ENCODE measurements around the gene RPL11. TPM values are rescaled to one million over a fixed set of nuclear protein-coding genes. Genes with fewer than 3 reads are reported as not detected.
A peak's percentile ranks its signal among the peaks of the same experiment; 100 is the strongest.
"Not testable (repeated sequence)": the region's sequence is repeated elsewhere in the genome, so short reads cannot be mapped to it uniquely, and the experiment has no call there.

The RPL11 gene
- total RNA-seq = 1,023 TPM

- FAIRE-seq (no peak), DNase-seq (ENCODE audit: low spot score in 2 of 2) (peak; percentile 91 to 93)
Measured at GRCh38 chr1:23691499-23692307, at the start of gene RPL11. Gene RPL11, plus strand, starts transcription at chr1:23691806. Its CDS starts 18 bp downstream, at chr1:23691824.

GRCh38 chr1:23643736-23644554 is 47.7 kb upstream of the RPL11 start:
- FAIRE-seq = no peak

GRCh38 chr1:23644555-23644866 is 47.1 kb upstream of the RPL11 start:
- DNase-seq (ENCODE audit: low spot score in 2 of 2) (no peak), FAIRE-seq (no peak)

More at GRCh38 chr1:23643736-23644554, 47.7 kb upstream of the RPL11 start:
- no peak for DNase-seq (ENCODE audit: low spot score in 2 of 2)

- DNase-seq (ENCODE audit: low spot score in 2 of 2) = no peak
- no peak for FAIRE-seq
Measured at GRCh38 chr1:23645338-23645737, 46.3 kb upstream of the RPL11 start.

GRCh38 chr1:23646091-23646490 is 45.5 kb upstream of the RPL11 start:
- DNase-seq (ENCODE audit: low spot score in 2 of 2) = no peak

GRCh38 chr1:23646541-23646940 is 45.1 kb upstream of the RPL11 start:
- FAIRE-seq (no peak), DNase-seq (ENCODE audit: low spot score in 2 of 2) (no peak)

More at GRCh38 chr1:23646091-23646490, 45.5 kb upstream of the RPL11 start:
- FAIRE-seq = no peak

- DNase-seq (ENCODE audit: low spot score in 2 of 2) (no peak), FAIRE-seq (no peak)
Measured at GRCh38 chr1:23648576-23648975, 43.0 kb upstream of the RPL11 start.

- FAIRE-seq; DNase-seq (ENCODE audit: low spot score in 2 of 2): not testable (repeated sequence)
Measured at GRCh38 chr1:23649157-23649556, 42.4 kb upstream of the RPL11 start.

GRCh38 chr1:23650344-23650990 is 41.1 kb upstream of the RPL11 start:
- DNase-seq (ENCODE audit: low spot score in 2 of 2) (no peak), FAIRE-seq (no peak)

- no peak for FAIRE-seq
Measured at GRCh38 chr1:23651069-23651808, 40.4 kb upstream of the RPL11 start.

GRCh38 chr1:23657659-23658275 is 33.8 kb upstream of the RPL11 start:
- DNase-seq (ENCODE audit: low spot score in 2 of 2) (no peak), FAIRE-seq (no peak)

More at GRCh38 chr1:23651069-23651808, 40.4 kb upstream of the RPL11 start:
- no peak for DNase-seq (ENCODE audit: low spot score in 2 of 2)

- DNase-seq (ENCODE audit: low spot score in 2 of 2) (no peak), FAIRE-seq (no peak)
Measured at GRCh38 chr1:23660671-23661070, 30.9 kb upstream of the RPL11 start.

GRCh38 chr1:23661887-23662286 is 29.7 kb upstream of the RPL11 start:
- DNase-seq (ENCODE audit: low spot score in 2 of 2) = no peak
- FAIRE-seq = no peak

- FAIRE-seq (no peak), DNase-seq (ENCODE audit: low spot score in 2 of 2) (no peak)
Measured at GRCh38 chr1:23664837-23665795, 26.5 kb upstream of the RPL11 start.

- DNase-seq (ENCODE audit: low spot score in 2 of 2) (no peak), FAIRE-seq (no peak)
Measured at GRCh38 chr1:23667411-23667810, 24.2 kb upstream of the RPL11 start.

GRCh38 chr1:23670709-23671108 is 20.9 kb upstream of the RPL11 start:
- no peak for FAIRE-seq

GRCh38 chr1:23673086-23673813 is 18.4 kb upstream of the RPL11 start:
- DNase-seq (ENCODE audit: low spot score in 2 of 2) (no peak), FAIRE-seq (no peak)

More at GRCh38 chr1:23670709-23671108, 20.9 kb upstream of the RPL11 start:
- DNase-seq (ENCODE audit: low spot score in 2 of 2) = no peak

- FAIRE-seq (no peak), DNase-seq (ENCODE audit: low spot score in 2 of 2) (no peak)
Measured at GRCh38 chr1:23679815-23680214, 11.8 kb upstream of the RPL11 start.

Measured in frontal cortex (tissue), 4 donors.